Activated CD4-positive, alpha-beta T cell treated with anti-CD3 and anti-CD28 coated beads for 48 hours (primary cell): ENCODE results near the gene PDSS1.
"Not testable (repeated sequence)": the region's sequence is repeated elsewhere in the genome, so short reads cannot be mapped to it uniquely, and the experiment has no call there.

ENCODE experiments used
- DNase-seq: peaks from one replicate; pipeline ENCODE4 v3.0.0-alpha.2; 2020

The PDSS1 gene

GRCh38 chr10:26697163-26697921 is at the start of gene PDSS1:
PDSS1 (plus strand) TSS chr10:26697701; CDS start chr10:26697712, 11 bp downstream.
- peak; percentile 76 for DNase-seq

- DNase-seq = not testable (repeated sequence)
These were observed 49.3 kb upstream of the PDSS1 start for GRCh38 chr10:26648245-26648636.

GRCh38 chr10:26650406-26650805 is 47.1 kb upstream of the PDSS1 start:
- DNase-seq = no peak

GRCh38 chr10:26651476-26651875 is 46.0 kb upstream of the PDSS1 start:
- DNase-seq = not testable (repeated sequence)

- no peak for DNase-seq
These were observed 44.5 kb upstream of the PDSS1 start for GRCh38 chr10:26653004-26653403.

- DNase-seq = no peak
These were observed 41.8 kb upstream of the PDSS1 start for GRCh38 chr10:26655746-26656145.

GRCh38 chr10:26662864-26663263 is 34.6 kb upstream of the PDSS1 start:
- DNase-seq = no peak

GRCh38 chr10:26665080-26666048 is 32.1 kb upstream of the PDSS1 start:
- no peak for DNase-seq

GRCh38 chr10:26675873-26676257 is 21.6 kb upstream of the PDSS1 start:
- no peak for DNase-seq

GRCh38 chr10:26679588-26679987 is 17.9 kb upstream of the PDSS1 start:
- no peak for DNase-seq

- no peak for DNase-seq
These were observed 16.4 kb upstream of the PDSS1 start for GRCh38 chr10:26681076-26681475.

- not testable (repeated sequence) for DNase-seq
These were observed 15.5 kb upstream of the PDSS1 start for GRCh38 chr10:26681971-26682370.

GRCh38 chr10:26682931-26683330 is 14.6 kb upstream of the PDSS1 start:
- no peak for DNase-seq

GRCh38 chr10:26684667-26685264 is 12.7 kb upstream of the PDSS1 start:
- DNase-seq = not testable (repeated sequence)

GRCh38 chr10:26685441-26685840 is 12.1 kb upstream of the PDSS1 start:
- no peak for DNase-seq

GRCh38 chr10:26689399-26689798 is 8.1 kb upstream of the PDSS1 start:
- DNase-seq = no peak

- no peak for DNase-seq
These were observed 6.6 kb upstream of the PDSS1 start for GRCh38 chr10:26690731-26691475.

GRCh38 chr10:26694536-26694935 is 3.0 kb upstream of the PDSS1 start:
- DNase-seq = not testable (repeated sequence)

GRCh38 chr10:26696786-26697162 is 727 bp upstream of the PDSS1 start:
- DNase-seq = no peak

- DNase-seq = no peak
These were observed 564 bp downstream of the PDSS1 start for GRCh38 chr10:26697922-26698608.

GRCh38 chr10:26698909-26699308 is 1.4 kb downstream of the PDSS1 start:
- DNase-seq = no peak

GRCh38 chr10:26699631-26700030 is 2.1 kb downstream of the PDSS1 start:
- no peak for DNase-seq
